Mesendoderm (in vitro differentiated cells): ENCODE data around the gene VIPR2.

Source experiments
- DNase-seq: peaks from one replicate; pipeline ENCODE4 v3.0.0; 2013
- H2AK5ac ChIP-seq: 2 replicates; pipeline ENCODE4 v1.6.1; 2013; ENCODE audit warnings: low read length, inconsistent platforms
- H2BK120ac ChIP-seq: 2 replicates; pipeline ENCODE4 v1.6.1; 2013; ENCODE audit warnings: low read depth, mild to moderate bottlenecking, low read length, moderate library complexity, mixed read lengths
- H2BK15ac ChIP-seq: replicated peaks from 2 replicates; pipeline ENCODE4 v1.6.1; 2013; ENCODE audit warnings: low read depth, mild to moderate bottlenecking, moderate library complexity
- H2BK5ac ChIP-seq: 2 replicates; pipeline ENCODE4 v1.6.1; 2013; ENCODE audit warnings: low read length, inconsistent platforms
- H3K18ac ChIP-seq: 2 replicates; pipeline ENCODE4 v1.6.1; 2013; ENCODE audit warnings: mild to moderate bottlenecking, low read length, mixed read lengths
- H3K23ac ChIP-seq: one replicate; pipeline ENCODE4 v1.6.1; 2013; ENCODE audit warnings: low read length
- H3K27ac ChIP-seq: 2 replicates; pipeline ENCODE4 v1.5.1; 2013; ENCODE audit warnings: low read depth, mild to moderate bottlenecking, inconsistent platforms, low read length, moderate library complexity
- H3K27me3 ChIP-seq: 2 replicates; pipeline ENCODE4 v1.6.1; 2013; ENCODE audit warnings: low read length, control low read depth, mild to moderate bottlenecking, inconsistent platforms; ENCODE audit not compliant: insufficient read depth, poor library complexity
- H3K36me3 ChIP-seq: 2 replicates; pipeline ENCODE4 v1.6.1; 2013; ENCODE audit warnings: low read length, inconsistent platforms; ENCODE audit not compliant: control insufficient read depth, insufficient read depth
- H3K4ac ChIP-seq: one replicate; pipeline ENCODE4 v1.6.1; 2013; ENCODE audit warnings: low read depth, mild to moderate bottlenecking, low read length, moderate library complexity
- H3K4me1 ChIP-seq: 2 replicates; pipeline ENCODE4 v1.6.1; 2013; ENCODE audit warnings: low read depth, low read length, inconsistent platforms; ENCODE audit not compliant: control insufficient read depth
- H3K4me2 ChIP-seq: 2 replicates; pipeline ENCODE4 v1.6.1; 2013; ENCODE audit warnings: low read length
- H3K4me3 ChIP-seq: 2 replicates; pipeline ENCODE4 v1.5.1; 2013; ENCODE audit warnings: mild to moderate bottlenecking, low read length
- H3K56ac ChIP-seq: one replicate; pipeline ENCODE4 v1.6.1; 2013; ENCODE audit warnings: low read length
- H3K79me1 ChIP-seq: 2 replicates; pipeline ENCODE4 v1.6.1; 2013; ENCODE audit warnings: low read length, inconsistent platforms
- H3K79me2 ChIP-seq: 2 replicates; pipeline ENCODE4 v1.6.1; 2013; ENCODE audit warnings: mild to moderate bottlenecking, low read length; ENCODE audit not compliant: control insufficient read depth, insufficient read depth
- H3K9ac ChIP-seq: 2 replicates; pipeline ENCODE4 v1.6.1; 2013; ENCODE audit warnings: low read length, inconsistent platforms
- H4K5ac ChIP-seq: one replicate; pipeline ENCODE4 v1.6.1; 2013; ENCODE audit warnings: low read length
- H4K8ac ChIP-seq: one replicate; pipeline ENCODE4 v1.6.1; 2013; ENCODE audit warnings: low read depth, mild to moderate bottlenecking, control low read depth, low read length, moderate library complexity
- WGBS: extraction: QIAGEN DNeasy Blood & Tissue Kit; methylation state at CpG from one replicate; pipeline ENCODE4 v1.1.7; 2013; ENCODE audit warnings: low lambda C conversion rate, missing lambda C conversion rate; ENCODE audit not compliant: insufficient coverage; ENCODE audit errors: extremely low coverage; 5-methylcytosine and 5-hydroxymethylcytosine counted together

VIPR2 gene

DNA sequence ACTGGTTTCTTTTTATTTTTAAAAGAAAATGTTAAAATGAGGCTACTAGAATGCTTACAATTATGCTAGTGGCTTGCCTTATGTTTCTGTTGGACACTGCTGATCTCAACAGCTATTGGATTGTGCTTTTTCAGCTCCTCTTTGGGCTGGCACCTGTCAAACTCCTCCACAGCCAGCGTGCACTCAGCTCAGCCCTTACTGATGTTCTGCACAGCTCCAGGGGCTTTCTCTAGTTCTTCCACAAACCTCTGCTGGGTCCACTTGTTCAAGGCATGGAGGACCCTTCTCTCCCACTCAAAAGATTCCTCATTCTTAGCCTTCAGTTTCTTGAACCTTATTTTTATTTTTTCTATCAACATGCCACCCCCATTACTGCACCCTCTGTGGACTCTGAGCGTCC, 96.0 kb downstream of the VIPR2 start:
- H2BK5ac ChIP-seq: no peak overlapping the region

DNA sequence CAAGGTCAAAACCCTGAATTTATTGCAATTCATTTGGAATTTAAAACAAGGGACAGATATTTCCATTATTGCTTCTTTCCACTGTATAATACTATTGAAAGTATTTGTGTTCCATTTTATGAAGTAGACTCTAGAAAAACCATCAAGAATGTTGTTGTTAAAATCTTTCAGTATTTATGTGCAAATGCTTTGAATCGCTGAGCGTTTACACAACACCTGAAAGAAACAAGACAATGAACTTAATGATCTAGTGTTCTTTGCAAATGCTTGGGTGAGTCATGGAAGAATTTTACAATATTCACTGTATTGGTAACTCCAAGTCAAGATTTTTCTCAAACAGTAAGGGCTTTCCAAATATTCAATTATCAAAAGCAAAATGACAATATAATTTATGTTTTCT, 97.1 kb downstream of the VIPR2 start:
- no peak overlapping the region for H2BK5ac ChIP-seq
- H4K5ac ChIP-seq: no peak overlapping the region
- H4K8ac ChIP-seq: no peak overlapping the region
- no peaks in the 10 kb centered on the region for H3K79me2 ChIP-seq
- no CpG with 5 or more reads among the region's 2 CpGs for WGBS
- H3K4me1 ChIP-seq: no peaks in the 10 kb centered on the region
- H3K18ac ChIP-seq: no peak overlapping the region
- H3K56ac ChIP-seq: no peak overlapping the region
- H3K79me1 ChIP-seq: no peaks in the 10 kb centered on the region
- no peak for DNase-seq
- no peak overlapping the region for H3K9ac ChIP-seq
- H2AK5ac ChIP-seq: no peak overlapping the region
- H3K27me3 ChIP-seq: no peaks in the 10 kb centered on the region
- no peak overlapping the region for H2BK15ac ChIP-seq
- H3K4me3 ChIP-seq: no peak overlapping the region
- no peak overlapping the region for H2BK120ac ChIP-seq
- no peak overlapping the region for H3K27ac ChIP-seq
- no peak overlapping the region for H3K23ac ChIP-seq
- no peaks in the 10 kb centered on the region for H3K36me3 ChIP-seq
- H3K4me2 ChIP-seq: no peak overlapping the region
- no peak overlapping the region for H3K4ac ChIP-seq

More for the DNA sequence above, 96.0 kb downstream of the VIPR2 start:
- no peak for DNase-seq
- Histone ChIP-seq H3K56ac (no peak overlapping the region), H3K79me1 (no peaks in the 10 kb centered on the region), H3K23ac (no peak overlapping the region), H4K8ac (no peak overlapping the region), H3K18ac (no peak overlapping the region), H2BK120ac (no peak overlapping the region), H3K9ac (no peak overlapping the region), H3K36me3 (no peaks in the 10 kb centered on the region), H4K5ac (no peak overlapping the region), H3K4me1 (no peaks in the 10 kb centered on the region), H3K4ac (no peak overlapping the region), H3K79me2 (no peaks in the 10 kb centered on the region), H2AK5ac (no peak overlapping the region), H3K27ac (no peak overlapping the region), H3K27me3 (no peaks in the 10 kb centered on the region), H3K4me3 (no peak overlapping the region), H3K4me2 (no peak overlapping the region), H2BK15ac (no peak overlapping the region)
- WGBS: no CpG with 5 or more reads among the region's 2 CpGs

DNA sequence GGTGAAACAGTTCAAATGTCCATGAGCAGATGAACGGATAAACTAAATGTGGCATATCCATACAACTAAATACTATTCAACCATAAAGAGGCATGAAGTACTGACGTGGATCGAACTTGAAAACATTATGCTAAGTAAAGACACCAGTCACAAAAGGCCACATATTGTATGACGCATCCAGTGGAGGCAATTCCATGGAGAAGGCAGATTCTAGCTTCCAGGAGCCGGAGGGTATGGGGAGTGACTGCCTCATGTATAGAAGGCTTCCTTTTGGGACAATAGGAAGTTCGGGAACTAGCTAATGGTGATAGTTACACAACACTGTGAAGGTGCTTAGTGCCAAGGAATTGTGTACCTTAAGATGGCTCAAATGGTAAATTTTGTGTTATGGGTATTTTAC, 98.4 kb downstream of the VIPR2 start:
- Histone ChIP-seq H3K23ac (no peak overlapping the region), H4K5ac (no peak overlapping the region), H3K18ac (no peak overlapping the region), H3K56ac (no peak overlapping the region), H3K36me3 (no peaks in the 10 kb centered on the region), H4K8ac (no peak overlapping the region), H3K4me2 (no peak overlapping the region), H3K79me1 (no peaks in the 10 kb centered on the region), H3K27ac (no peak overlapping the region), H2BK5ac (no peak overlapping the region), H3K4me1 (no peaks in the 10 kb centered on the region), H2AK5ac (no peak overlapping the region), H2BK120ac (no peak overlapping the region), H3K4ac (no peak overlapping the region), H2BK15ac (no peak overlapping the region), H3K79me2 (no peaks in the 10 kb centered on the region), H3K9ac (no peak overlapping the region), H3K27me3 (no peaks in the 10 kb centered on the region), H3K4me3 (no peak overlapping the region)
- DNase-seq: no peak
- WGBS: no CpG with 5 or more reads among the region's 6 CpGs

GRCh38 chr7:159045839-159046238, 98.8 kb downstream of the VIPR2 start:
- Histone ChIP-seq H4K8ac (no peak overlapping the region), H3K4me2 (no peak overlapping the region), H3K23ac (no peak overlapping the region), H3K9ac (no peak overlapping the region), H2BK120ac (no peak overlapping the region), H3K4ac (no peak overlapping the region), H3K56ac (no peak overlapping the region), H3K27me3 (no peaks in the 10 kb centered on the region), H3K79me2 (no peaks in the 10 kb centered on the region), H3K36me3 (no peaks in the 10 kb centered on the region), H3K18ac (no peak overlapping the region), H3K4me1 (no peaks in the 10 kb centered on the region), H3K4me3 (no peak overlapping the region), H4K5ac (no peak overlapping the region), H2BK5ac (no peak overlapping the region), H2AK5ac (no peak overlapping the region), H3K79me1 (no peaks in the 10 kb centered on the region), H2BK15ac (no peak overlapping the region), H3K27ac (no peak overlapping the region)
- DNase-seq: no peak
- WGBS: no CpG with 5 or more reads among the region's 1 CpG

DNA sequence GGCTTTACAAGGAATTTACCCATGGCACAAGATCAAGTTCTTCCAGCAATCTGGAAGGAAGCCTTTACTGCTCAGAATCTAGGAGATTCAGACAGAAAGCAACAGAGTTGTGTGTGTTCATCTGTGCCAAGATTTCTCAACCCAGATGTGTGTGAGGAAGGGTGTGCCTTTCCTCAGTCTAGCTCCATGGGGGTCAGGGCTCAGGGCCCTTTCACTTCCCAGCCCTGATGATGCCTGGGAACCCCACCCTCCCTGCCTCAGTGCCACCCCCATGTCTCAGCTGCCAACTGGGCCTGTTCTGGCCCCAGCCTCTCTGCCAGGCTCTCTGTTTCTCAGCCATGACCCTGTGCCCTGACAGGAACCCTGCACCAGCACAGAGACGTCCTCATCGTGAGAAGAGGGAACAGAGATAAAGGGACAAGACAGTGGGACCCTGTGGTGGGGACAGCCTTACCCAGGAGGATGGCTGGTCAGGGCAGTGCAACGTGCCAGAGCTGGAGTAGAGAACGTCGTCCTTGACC, 102.0 kb downstream of the VIPR2 start:
- no peak for DNase-seq
- no peaks in the 10 kb centered on the region for H3K4me1 ChIP-seq
- no peak overlapping the region for H3K4me2 ChIP-seq
- H2BK120ac ChIP-seq: no peak overlapping the region
- no peak overlapping the region for H3K56ac ChIP-seq
- no CpG with 5 or more reads among the region's 5 CpGs for WGBS
- H3K9ac ChIP-seq: no peak overlapping the region
- no peak overlapping the region for H3K27ac ChIP-seq
- H3K27me3 ChIP-seq: no peaks in the 10 kb centered on the region
- no peak overlapping the region for H3K18ac ChIP-seq
- H3K23ac ChIP-seq: no peak overlapping the region
- H3K36me3 ChIP-seq: no peaks in the 10 kb centered on the region
- H3K79me2 ChIP-seq: no peaks in the 10 kb centered on the region
- no peak overlapping the region for H4K8ac ChIP-seq
- no peak overlapping the region for H2AK5ac ChIP-seq
- H3K4me3 ChIP-seq: no peak overlapping the region
- H4K5ac ChIP-seq: no peak overlapping the region
- no peak overlapping the region for H2BK5ac ChIP-seq
- H3K79me1 ChIP-seq: no peaks in the 10 kb centered on the region
- no peak overlapping the region for H3K4ac ChIP-seq
- no peak overlapping the region for H2BK15ac ChIP-seq

GRCh38 chr7:159042103-159042502, 102.6 kb downstream of the VIPR2 start:
- H3K4me2 ChIP-seq: no peak overlapping the region
- H4K5ac ChIP-seq: no peak overlapping the region
- no peaks in the 10 kb centered on the region for H3K36me3 ChIP-seq
- H2AK5ac ChIP-seq: no peak overlapping the region
- H3K18ac ChIP-seq: no peak overlapping the region
- no peak overlapping the region for H2BK5ac ChIP-seq
- H3K56ac ChIP-seq: no peak overlapping the region
- no peak overlapping the region for H2BK15ac ChIP-seq
- H3K27ac ChIP-seq: no peak overlapping the region
- H3K4me1 ChIP-seq: no peaks in the 10 kb centered on the region
- no peaks in the 10 kb centered on the region for H3K27me3 ChIP-seq
- H3K4ac ChIP-seq: no peak overlapping the region
- no peak overlapping the region for H3K4me3 ChIP-seq
- H2BK120ac ChIP-seq: no peak overlapping the region
- no peak overlapping the region for H3K23ac ChIP-seq
- no CpG with 5 or more reads among the region's 8 CpGs for WGBS
- no peak overlapping the region for H4K8ac ChIP-seq
- H3K79me1 ChIP-seq: no peaks in the 10 kb centered on the region
- no peak overlapping the region for H3K9ac ChIP-seq
- no peak for DNase-seq
- H3K79me2 ChIP-seq: no peaks in the 10 kb centered on the region
